ENCODE measurements around the gene NLRP2B. TPM values are rescaled to one million over a fixed set of nuclear protein-coding genes. Genes with fewer than 3 reads are reported as not detected.
"Not testable (repeated sequence)": the region's sequence is repeated elsewhere in the genome, so short reads cannot be mapped to it uniquely, and the experiment has no call there.

The NLRP2B gene
- not detected in 2 replicates for total RNA-seq

DNA sequence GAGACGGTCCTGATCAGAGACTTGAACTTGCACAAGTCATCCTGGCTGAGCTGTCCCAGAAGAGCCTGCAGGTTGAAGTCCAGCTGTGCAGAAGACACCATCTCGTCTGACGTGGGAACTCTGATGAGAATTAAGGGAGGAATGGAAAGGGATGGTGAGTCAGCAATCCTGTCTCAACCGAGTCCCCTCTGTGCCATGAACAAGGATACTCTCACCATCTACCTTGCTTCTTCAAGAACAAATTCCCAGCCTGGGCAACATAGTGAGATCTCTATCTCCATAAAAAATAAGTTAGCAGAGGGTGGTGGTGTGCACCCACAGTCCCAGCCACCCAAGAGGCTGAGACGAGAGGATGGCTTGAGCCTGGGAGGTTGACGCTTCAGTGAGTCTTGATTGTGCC is at the start of gene NLRP2B:
Gene NLRP2B (minus strand): TSS at position 101 of the 400 bp plus-strand sequence.
- intact Hi-C loops (cut with micrococcal nuclease), result no loop called here

DNA sequence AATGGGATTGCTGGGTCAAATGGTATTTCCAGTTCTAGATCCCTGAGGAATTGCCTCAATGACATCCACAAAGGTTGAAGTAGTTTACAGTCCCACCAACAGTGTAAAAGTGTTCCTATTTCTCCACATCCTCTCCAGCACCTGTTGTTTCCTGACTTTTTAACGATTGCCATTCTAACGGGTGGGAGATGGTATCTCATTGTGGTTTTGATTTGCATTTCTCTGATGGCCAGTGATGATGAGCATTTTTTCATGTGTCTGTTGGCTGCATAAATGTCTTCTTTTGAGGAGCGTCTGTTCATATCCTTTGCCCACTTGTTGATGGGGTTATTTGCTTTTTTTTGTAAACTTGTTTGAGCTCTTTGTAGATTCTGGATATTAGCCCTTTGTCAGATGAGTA is 45.9 kb upstream of the NLRP2B start:
- intact Hi-C loops (cut with micrococcal nuclease), result not testable (repeated sequence)

DNA sequence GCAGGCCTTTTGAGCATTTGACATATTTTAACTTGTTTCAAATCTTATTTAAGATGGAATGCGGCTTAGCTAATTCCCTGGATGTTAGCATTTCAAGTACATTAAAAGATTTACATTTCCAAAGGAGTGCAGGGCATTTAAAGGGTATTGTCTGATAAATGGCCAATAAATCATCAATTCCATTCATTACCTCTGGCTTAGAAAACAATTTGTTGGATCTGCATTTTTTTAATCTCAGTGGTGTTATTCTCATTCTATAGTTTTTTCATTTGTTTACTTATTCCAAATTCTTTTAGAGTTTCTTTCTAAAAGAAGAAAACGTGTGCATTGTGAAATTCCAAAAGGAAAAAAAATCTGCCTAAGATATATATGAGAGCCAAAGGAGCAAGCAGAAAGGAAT is 1.3 kb upstream of the NLRP2B start:
- intact Hi-C loops (cut with micrococcal nuclease), result no loop called here

DNA sequence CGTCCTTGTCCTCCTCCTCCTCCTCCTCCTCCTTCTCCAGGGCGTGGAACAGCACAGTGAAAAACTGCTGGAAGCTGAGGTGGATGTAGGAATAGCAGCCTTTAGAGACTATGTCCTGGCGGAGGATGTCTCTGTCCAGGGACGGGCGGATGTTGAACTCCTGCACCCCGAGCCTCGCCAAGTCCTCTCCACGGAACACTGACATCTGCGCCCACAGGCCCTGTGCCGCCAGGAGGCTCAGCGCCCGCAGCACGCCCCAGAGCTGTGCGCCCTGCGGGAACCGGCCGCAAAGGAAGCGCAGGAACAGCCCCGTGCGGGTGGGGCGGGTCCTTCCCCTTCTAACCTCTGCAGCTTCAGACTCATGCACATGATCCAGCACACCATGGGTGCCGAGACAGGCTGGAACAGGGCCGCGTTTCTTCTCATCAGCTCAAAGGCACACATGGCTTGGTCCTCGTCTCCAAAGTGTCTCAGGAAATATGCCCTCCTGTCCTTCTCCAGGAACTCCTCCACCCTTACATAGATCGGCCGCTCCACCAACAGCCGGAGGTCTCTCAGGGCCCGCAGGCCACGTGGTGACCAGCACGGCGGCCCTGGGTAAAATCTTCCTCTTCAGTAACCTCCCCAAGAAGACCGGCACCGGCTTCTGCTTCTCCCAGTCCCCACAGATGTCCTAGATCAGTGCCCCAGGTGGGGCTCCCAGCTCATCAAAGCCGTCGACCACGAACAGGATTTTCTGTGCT is 1.2 kb downstream of the NLRP2B start:
- intact Hi-C loops (cut with micrococcal nuclease), result no loop called here

DNA sequence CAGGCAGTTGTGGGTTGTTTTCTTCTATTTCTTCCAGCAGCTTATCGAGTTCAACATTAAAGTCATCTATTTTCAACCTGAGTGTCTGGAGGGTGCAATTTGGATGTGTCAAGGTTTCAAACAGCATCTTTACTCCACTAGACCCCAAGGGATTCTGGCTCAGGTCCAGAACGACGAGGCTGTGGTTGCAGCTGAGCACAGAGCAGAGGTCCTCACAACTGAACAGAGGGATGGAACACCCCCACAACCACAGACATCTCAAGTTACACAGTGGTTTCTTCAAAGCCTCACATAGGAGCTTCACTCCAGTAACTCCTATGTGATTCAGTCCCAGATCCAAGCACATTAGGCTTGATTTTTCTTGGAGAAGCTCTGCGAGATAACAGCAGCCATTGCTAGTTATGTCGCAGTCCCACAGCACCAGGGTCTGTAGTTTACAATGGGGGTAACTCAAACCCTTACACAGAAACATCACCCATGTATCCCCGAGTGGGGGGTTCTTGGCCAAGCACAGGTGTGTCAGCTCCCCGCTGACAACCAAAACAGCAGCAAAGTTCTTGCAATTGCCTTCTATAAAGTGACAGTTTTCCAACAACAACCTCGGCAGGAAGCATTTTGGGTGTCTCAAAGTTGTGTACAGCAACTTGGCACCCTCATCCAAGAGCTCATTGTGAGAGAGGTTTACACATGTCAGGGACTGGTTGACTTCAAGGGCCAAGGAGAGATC is 2.8 kb downstream of the NLRP2B start:
- intact Hi-C loops (cut with micrococcal nuclease), result no loop called here

DNA sequence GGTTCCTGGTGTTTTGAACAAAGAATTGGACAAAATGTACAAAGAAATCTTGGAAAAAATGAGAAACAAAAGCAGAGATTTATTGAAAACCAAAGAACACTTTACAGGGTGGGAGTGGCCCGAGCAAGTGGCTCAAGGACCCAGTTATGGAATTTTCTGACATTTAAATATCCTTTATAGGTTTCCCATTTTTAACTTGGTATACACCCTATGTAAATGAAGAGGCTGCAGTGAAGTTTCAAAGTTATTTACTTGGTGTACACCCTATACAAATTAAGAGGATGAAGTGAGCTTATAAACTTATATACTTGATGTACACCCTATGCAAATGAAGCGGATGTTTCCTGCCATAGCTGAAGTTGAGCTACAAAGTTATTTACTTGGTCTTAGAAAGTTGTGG is 4.7 kb downstream of the NLRP2B start:
- intact Hi-C loops (cut with micrococcal nuclease), result no loop called here

DNA sequence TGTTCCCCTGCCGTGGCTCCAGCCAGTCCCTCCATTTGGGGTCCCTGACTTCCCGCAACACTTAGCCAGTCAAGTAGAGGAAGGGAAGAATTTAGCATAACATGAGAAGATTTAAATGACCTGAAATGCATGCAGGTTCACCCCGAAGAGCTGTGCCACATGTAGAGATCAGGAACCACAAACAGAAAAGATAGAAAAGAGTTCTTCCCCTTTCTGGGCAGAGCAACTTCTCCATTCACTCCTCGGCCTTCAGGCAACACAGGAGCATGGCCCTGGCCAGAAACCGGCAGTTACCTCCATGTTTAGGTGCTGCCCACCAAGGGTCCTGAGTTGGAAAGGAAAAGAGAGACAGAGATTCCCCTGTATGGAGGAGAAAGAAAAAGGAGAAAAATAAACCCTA is 5.2 kb downstream of the NLRP2B start:
- intact Hi-C loops (cut with micrococcal nuclease), result no loop called here

DNA sequence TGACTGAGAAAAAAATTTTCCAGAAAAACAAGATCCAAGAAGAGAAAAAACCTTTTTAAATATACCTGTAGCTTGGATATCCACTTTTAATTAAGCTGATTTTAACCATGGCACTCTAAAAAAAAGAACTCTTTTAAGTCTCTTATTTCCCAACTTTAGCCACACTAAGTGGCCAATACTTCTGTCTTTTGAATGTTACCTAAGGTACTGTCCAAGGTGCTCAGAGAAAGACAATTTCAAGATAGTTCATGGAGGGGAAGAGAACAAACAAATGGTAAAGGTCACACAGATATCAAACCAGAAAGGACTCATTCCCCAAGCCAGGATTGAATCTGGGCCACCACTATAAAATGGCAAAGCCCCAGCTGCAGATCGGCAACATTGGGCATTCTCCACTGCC is 10.1 kb downstream of the NLRP2B start:
- intact Hi-C loops (cut with micrococcal nuclease), result no loop called here

DNA sequence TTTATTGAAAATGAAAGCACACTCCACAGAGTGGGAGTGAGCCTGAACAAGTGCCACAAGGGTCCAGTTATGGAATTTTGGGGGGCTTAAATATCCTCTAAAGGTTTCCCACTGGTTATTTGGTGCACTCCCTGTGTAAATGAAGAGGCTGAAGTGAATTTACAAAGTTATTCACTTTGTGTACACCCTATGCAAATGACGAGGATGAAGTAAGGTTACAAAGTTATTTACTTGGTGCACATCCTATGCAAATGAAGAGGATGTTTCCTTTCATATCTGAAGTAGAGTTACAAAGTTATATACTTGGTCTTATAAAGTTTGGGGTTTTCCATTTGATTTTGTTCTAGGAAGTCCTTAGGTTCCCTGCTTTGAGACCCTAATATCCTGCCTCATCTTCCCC is 13.1 kb downstream of the NLRP2B start:
- intact Hi-C loops (cut with micrococcal nuclease), result no loop called here

DNA sequence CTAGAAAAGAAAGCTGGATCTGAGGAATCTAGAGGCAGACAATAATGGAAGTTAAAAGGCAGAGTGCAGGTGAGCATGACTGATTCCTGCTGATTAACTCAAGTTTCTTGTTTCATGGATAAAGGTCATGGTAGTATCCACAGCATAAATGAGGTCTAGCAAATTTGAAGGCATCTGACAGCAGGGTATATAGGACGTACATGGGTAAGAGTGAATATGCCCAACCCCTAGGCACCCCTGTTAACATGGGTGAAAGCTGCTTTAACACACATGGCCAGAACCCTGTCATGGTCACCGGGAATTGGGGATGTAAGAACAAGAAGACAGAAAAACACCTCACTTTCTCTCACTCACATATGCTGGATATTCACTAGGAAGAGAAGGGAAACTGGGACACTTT is 25.0 kb downstream of the NLRP2B start:
- intact Hi-C loops (cut with micrococcal nuclease), result no loop called here

DNA sequence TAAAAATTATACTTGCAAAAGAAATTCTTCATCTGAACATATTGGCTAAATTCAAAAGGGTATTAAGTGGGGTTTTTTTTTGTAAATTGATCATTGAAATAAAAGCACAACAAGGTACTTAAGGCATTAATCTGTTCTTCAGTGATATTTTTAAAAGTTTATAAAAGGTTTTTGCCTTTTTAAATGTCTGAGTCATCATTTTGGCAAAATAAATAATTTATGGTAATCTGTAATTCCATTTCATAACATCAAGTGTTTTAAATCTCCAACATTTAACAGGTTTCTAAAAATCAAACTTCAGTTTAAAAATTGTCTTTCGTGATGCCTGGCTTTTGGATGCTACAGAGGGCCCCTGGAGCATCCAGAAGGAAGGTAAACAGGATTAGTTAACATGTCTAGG is 27.4 kb downstream of the NLRP2B start:
- intact Hi-C loops (cut with micrococcal nuclease), result no loop called here

DNA sequence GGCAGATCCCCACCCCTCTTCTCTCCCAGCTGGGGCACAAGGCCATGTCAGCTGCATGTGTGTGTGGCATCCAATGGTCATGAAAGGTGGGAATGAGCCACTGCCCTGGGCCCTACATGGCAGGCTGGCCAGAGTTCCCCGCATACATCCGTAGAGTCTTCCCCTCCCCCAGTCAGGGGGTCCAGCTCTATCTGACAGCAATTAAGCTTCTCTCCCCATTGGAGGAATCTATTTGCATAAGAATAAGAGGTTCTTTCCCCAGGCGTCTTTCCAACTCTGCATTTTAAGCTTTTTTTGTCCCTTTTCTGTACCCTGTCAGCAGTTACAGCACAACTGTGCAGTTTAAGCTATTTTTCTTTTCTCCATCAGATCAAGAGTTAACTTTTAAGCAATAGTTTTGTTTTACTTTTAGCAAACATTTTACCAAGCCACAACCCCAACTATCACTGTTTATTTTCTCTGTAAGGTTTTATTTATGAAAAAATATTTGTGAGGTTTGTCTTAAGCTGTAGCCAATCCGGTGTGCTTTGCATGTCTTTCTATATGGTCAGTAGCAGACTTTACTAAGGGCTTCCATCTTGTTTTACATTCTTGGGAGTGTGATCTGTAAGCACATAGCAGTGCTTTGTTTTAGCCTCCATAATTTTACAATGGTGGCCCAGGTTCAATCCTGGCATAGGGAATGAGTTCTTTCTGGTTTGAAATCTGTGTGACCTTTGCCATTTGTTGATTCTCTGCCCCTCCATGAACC is 28.7 kb downstream of the NLRP2B start:
- intact Hi-C loops (cut with micrococcal nuclease), result no loop called here

DNA sequence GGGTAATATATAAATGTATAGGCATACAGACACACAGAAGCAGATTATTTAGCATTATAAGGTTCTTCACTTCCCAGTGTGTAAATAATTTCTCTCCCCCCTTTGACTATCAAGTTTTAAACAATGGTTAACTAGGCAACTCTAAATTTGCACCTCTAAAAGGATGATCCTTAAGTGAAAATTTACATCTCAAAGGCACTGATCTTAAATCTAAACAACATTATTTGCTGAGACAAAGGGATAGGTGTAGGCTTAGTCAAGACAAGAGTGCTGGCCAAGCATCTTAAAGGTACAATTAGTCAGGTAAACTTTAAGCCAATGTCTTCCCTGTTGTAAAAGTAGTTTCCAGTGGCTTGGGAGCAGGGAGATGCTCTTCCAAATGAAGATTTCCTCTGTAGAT is 33.0 kb downstream of the NLRP2B start:
- intact Hi-C loops (cut with micrococcal nuclease), result no loop called here

DNA sequence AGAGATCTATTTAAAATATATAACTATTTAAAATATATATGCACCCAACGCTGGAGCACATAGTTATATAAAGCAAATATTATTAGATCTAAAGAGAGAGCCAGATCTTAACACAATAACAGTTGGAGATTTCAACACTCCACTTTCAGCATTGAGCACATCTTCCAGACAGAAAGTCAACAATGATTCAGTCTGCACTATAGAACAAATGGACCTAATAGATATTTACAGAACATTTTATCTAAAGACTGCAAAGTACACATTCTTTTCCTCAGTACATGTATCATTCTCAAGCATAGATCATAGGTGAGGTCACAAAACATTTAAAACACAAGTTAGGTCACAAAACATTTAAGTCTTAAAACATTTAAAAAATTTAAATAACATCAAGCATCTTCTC is 36.4 kb downstream of the NLRP2B start:
- intact Hi-C loops (cut with micrococcal nuclease), result no loop called here

DNA sequence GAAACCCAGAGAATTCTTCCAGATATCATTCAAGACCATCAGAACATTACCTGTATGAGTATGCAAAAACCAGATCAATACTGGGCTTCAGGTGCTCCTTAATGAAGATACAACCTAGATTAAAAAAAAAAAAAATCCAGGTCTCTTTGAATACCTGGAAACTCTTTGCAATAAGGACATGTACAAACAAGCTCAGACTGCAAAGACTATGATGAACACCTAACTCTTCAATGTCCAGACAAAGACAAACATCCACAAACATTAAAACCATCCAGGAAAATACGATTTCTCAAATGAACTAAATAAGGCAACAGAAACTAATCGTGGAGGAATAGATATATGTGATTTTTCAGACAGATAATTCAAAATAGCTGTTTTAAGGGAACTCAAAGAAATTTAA is 38.7 kb downstream of the NLRP2B start:
- intact Hi-C loops (cut with micrococcal nuclease), result no loop called here

DNA sequence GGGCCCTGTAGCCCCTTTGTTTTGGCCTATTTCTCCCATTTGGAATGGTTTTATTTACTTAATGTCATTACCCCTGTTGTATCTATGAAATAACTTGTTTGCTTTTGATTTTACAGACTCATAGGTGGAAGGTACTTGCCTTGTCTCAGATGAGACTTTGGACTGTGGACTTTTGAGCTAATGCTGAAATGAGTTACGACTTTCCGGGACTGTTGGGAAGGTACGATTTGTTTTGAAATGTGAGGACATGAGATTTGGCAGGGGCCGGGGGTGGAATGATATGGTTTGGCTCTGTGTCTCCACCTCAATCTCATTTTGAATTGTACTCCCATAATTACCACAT is 39.4 kb downstream of the NLRP2B start:
- intact Hi-C loops (cut with micrococcal nuclease), result no loop called here

DNA sequence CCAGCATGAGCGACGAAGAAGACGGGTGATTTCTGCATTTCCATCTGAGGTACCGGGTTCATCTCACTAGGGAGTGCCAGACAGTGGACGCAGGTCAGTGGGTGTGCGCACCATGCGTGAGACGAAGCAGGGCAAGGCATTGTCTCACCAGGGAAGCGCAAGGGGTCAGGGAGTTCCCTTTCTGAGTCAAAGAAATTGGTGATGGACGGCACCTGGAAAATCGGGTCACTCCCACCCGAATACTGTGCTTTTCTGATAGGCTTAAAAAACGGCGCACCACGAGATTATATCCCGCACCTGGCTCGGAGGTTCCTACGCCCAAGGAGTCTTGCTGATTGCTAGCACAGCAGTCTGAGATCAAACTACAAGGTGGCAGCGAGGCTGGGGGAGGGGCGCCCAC is 50.6 kb downstream of the NLRP2B start:
- intact Hi-C loops (cut with micrococcal nuclease), result not testable (repeated sequence)

Other genes starting within 250 kb of the NLRP2B start
- gene ZXDB, start 88.2 kb downstream of the NLRP2B start, total RNA-seq, result 5.1 and 5.7 TPM in 2 replicates
- gene ZXDA, start 230.2 kb upstream of the NLRP2B start, total RNA-seq, result 3.1 and 4.3 TPM in 2 replicates